ENCODE measurements around the gene GALNT12. TPM values are rescaled to one million over a fixed set of nuclear protein-coding genes. Genes with fewer than 3 reads are reported as not detected.

The GALNT12 gene
- total RNA-seq, 2 donors from 2014 or later = 8.1 to 12.0 TPM

DNA sequence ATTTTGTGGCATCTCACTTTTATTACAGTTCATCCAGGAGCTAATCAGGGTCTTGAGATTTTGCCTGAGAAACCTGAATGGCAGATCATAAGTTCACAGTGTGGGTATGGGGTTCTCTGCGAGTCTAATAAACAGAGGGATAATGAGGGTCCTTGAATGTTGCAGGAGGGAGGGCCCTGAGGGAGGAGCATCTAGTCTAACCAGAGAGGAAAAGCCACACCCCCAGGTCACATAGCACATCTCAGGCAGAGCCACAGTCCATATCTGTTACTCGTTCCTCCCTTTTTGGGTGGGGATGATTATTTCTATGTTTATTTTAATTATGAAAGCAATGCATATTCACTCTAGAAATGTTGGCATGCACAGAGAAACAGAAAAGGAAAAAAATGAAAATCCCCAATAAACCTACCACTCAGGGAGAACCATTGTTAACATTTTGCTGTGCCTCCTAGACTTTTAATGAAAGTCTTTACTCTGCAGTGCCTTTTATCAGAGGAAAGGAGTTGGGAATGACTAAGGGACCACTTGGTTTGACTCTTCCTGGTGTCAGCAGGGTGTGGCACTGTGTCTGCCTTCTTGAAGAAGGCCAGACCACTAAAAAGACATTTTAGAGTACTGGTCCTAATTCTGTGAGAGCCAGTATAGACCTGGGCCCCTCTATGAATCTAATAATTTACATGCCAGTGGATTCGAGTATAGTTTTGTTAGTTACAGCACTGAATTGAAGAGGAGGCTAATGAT lies 2.8 kb downstream of the GALNT12 start:
- H3K36me3 Mint-ChIP-seq = peaks cover 5 to 9% of the 10 kb centered on the region in 2 donors
- H3K9me3 Mint-ChIP-seq = peaks cover 0 to 8% of the 10 kb centered on the region in 2 donors
- H3K27ac Mint-ChIP-seq = no peak overlapping the region
- DNase-seq (ENCODE audit: low spot score in 2 of 2) (no peak), ATAC-seq (no peak)

DNA sequence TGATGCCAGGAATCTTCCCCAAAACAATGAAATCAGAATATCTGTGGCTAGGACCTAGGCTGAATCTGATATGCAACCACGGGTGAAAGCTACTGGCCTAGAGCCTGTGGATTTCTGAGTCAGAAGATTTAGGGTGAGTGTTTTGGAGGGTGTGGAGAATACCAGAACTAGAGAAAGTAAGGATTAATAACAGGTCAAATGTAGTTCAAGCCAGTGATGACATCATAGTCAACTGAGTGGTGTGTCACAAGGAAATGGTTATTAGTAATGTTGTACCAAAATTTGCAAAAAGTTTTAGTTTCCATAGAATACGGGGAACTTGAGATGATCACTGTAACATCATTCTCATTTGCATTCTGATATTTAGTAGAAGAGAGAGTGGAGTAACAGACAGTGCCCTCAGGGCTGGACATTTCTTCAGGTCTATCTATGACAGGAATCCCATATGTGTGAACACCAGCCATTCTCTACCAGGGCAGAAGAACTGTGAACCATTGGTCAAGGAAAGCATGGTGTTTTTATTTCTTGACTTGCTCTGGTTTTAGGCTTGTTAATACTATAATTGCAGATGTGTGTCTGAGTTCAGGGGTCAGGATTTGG lies 3.7 kb downstream of the GALNT12 start:
- Mint-ChIP-seq H3K9me3 (peaks cover 0 to 8% of the 10 kb centered on the region in 2 donors), H3K36me3 (peaks cover 5 to 9% of the 10 kb centered on the region in 2 donors), H3K27ac (no peak overlapping the region)
- DNase-seq (ENCODE audit: low spot score in 2 of 2) (no peak), ATAC-seq (peak; percentile 61 to 67)

GRCh38 chr9:98815391-98815951 lies 8.0 kb downstream of the GALNT12 start:
- H3K27ac Mint-ChIP-seq = no peak overlapping the region
- peaks cover 9 to 11% of the 10 kb centered on the region in 2 donors for H3K36me3 Mint-ChIP-seq
- no peak for DNase-seq (ENCODE audit: low spot score in 2 of 2)
- no peak for ATAC-seq
- H3K9me3 Mint-ChIP-seq = peaks cover 0 to 8% of the 10 kb centered on the region in 2 donors

GRCh38 chr9:98818764-98819163 lies 11.3 kb downstream of the GALNT12 start:
- Mint-ChIP-seq H3K36me3 (peaks cover 0 to 6% of the 10 kb centered on the region in 2 donors), H3K27ac (no peak overlapping the region), H3K9me3 (no peaks in the 10 kb centered on the region)
- DNase-seq (ENCODE audit: low spot score in 2 of 2) (no peak), ATAC-seq (no peak)

GRCh38 chr9:98819231-98819630 lies 11.8 kb downstream of the GALNT12 start:
- Mint-ChIP-seq H3K27ac (no peak overlapping the region), H3K9me3 (no peaks in the 10 kb centered on the region), H3K36me3 (peaks cover 0 to 6% of the 10 kb centered on the region in 2 donors)
- DNase-seq (ENCODE audit: low spot score in 2 of 2) (no peak), ATAC-seq (no peak)

DNA sequence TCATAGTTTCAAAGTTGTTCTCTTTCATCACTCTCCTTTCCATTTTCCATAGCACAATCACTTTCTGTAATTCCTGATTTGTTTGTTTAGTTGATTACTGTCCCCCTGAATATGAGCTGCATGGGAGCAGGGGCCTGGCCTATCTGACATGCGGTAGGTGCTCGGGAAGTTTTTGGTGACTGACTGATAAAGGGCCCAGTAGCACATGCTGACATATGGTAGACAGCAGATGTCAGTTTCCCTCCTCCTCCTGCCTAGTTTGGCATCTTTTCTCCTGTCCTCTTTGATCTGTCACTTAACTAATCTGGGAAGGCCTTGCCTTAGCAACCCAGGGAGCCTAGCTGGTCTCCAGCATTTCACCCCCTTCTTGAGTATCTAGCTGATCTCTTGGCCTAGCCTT lies 14.4 kb downstream of the GALNT12 start:
- Mint-ChIP-seq H3K9me3 (no peaks in the 10 kb centered on the region), H3K27ac (no peak overlapping the region), H3K36me3 (peaks cover 0 to 6% of the 10 kb centered on the region in 2 donors)
- no peak for ATAC-seq
- no peak for DNase-seq (ENCODE audit: low spot score in 2 of 2)

DNA sequence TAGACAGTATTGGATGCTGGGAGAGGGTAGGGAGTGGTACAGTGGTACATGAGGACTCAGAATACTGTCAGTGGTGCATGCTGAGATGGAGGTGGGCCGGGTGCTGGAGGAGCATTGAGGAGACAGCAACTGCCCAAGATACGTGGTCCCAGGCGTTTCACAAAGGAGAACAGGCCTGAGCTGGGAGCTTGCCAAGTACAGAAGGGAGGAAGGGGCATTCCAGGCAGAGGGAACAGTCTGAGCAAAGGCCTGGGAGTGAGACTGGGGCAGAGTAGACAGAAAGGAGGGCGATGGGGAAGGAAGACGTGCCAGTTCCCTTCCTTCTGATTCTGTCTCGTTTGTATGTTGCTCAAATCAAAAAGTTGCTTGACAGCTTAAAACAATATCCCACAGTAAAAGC lies 15.2 kb downstream of the GALNT12 start:
- DNase-seq (ENCODE audit: low spot score in 2 of 2) (no peak), ATAC-seq (no peak)
- H3K9me3 Mint-ChIP-seq = no peaks in the 10 kb centered on the region
- peak overlapping the region in 1 of 2 donors; percentile 48 for H3K27ac Mint-ChIP-seq
- peaks cover 0 to 6% of the 10 kb centered on the region in 2 donors for H3K36me3 Mint-ChIP-seq

DNA sequence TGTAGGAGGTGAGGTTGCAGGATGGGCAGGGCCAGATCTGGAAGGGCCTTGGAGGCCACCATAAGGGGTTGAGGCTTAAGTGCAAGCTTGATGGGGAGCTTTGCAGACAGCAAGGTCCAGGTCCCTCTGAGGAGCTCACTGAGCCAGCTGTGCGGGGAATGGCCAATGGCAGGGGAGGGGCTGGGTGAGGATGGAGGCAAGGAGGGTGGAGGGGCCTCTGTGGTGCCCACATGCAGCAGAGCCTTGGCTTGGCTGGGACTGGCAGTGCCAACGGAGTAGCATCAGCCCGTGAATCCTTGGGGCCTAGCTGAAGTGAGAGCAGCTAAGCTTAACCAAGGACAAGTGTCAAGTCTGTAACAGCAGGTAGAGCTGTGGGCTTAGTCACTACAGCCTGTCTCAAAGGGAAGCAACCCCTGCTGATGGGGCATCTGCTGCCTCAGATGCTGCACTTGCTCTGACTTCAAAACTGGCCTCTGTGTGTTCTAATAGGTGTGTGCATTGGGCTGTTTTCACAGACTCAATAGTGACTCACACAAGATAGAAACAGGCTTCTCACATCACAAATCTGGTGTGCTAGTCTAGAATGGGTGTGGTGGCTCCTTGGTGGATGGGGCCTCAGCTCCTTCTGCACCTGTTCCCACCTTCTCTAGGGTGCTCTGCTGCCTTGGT lies 16.3 kb downstream of the GALNT12 start:
- H3K36me3 Mint-ChIP-seq = peaks cover 0 to under 1% of the 10 kb centered on the region in 2 donors
- no peaks in the 10 kb centered on the region for H3K9me3 Mint-ChIP-seq
- no peak overlapping the region for H3K27ac Mint-ChIP-seq
- ATAC-seq = peak in 1 of 2 donors; percentile 57
- DNase-seq (ENCODE audit: low spot score in 2 of 2) = no peak

GRCh38 chr9:98825414-98825813 lies 17.9 kb downstream of the GALNT12 start:
- Mint-ChIP-seq H3K36me3 (no peaks in the 10 kb centered on the region), H3K9me3 (no peaks in the 10 kb centered on the region), H3K27ac (no peak overlapping the region)
- no peak for ATAC-seq
- DNase-seq (ENCODE audit: low spot score in 2 of 2) = no peak

GRCh38 chr9:98826716-98827115 lies 19.2 kb downstream of the GALNT12 start:
- no peak overlapping the region for H3K27ac Mint-ChIP-seq
- H3K36me3 Mint-ChIP-seq = no peaks in the 10 kb centered on the region
- no peaks in the 10 kb centered on the region for H3K9me3 Mint-ChIP-seq
- no peak for ATAC-seq
- no peak for DNase-seq (ENCODE audit: low spot score in 2 of 2)

DNA sequence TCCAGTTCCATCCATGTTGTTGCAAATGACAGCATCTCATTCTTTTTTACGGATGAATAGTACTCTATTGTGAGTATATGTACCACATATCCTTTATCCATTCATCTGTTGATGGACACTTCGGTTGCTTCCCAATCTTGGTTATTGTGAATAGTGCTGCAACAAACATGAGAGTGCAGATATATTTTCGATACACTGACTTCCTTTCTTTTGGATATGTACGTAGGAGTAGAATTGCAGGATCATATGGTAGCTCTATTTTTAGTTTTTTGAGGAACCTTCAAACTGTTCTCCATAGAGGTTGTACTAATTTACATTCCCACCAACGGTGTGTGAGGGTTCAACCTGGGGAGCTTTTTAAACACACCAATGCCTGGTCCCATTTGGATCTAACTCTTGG lies 22.3 kb downstream of the GALNT12 start:
- ATAC-seq (no peak), DNase-seq (ENCODE audit: low spot score in 2 of 2) (no peak)
- Mint-ChIP-seq H3K36me3 (no peaks in the 10 kb centered on the region), H3K9me3 (no peaks in the 10 kb centered on the region), H3K27ac (no peak overlapping the region)

DNA sequence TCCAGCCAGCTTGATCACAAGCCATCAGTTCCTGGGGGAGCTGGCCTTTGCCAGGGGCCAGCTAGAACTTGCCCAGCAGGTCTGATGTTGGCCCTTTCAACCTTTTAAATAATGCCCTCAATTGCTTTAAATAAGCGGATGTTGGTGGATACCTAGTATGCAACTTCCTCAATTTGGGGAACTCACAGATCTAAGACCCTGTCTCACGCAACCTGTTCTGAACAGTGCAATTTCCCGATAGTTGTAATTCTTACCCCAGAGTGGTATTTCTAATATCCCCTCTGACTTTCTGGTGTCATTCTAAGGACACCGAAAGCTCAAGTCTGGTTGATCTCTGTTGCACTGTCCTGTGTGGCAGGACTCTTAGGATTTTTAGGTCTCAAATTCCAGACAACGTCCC lies 23.1 kb downstream of the GALNT12 start:
- Mint-ChIP-seq H3K36me3 (no peaks in the 10 kb centered on the region), H3K9me3 (no peaks in the 10 kb centered on the region), H3K27ac (no peak overlapping the region)
- no peak for ATAC-seq
- no peak for DNase-seq (ENCODE audit: low spot score in 2 of 2)

DNA sequence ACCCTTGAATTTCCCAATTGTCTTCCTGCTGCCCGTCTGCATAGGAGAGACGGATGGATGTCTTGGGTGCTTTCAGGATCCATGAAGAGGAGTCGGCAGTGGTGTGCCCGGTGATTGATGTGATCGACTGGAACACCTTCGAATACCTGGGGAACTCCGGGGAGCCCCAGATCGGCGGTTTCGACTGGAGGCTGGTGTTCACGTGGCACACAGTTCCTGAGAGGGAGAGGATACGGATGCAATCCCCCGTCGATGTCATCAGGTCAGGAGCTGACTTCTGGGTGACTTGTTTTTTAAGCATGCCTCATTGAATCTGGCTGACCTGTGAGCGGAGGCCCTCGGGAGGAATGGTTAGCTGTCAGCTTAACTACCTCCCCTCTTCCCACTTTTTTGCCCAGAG lies 24.2 kb downstream of the GALNT12 start:
- DNase-seq (ENCODE audit: low spot score in 2 of 2) = no peak
- Mint-ChIP-seq H3K27ac (no peak overlapping the region), H3K36me3 (no peaks in the 10 kb centered on the region), H3K9me3 (no peaks in the 10 kb centered on the region)
- ATAC-seq = no peak

GRCh38 chr9:98832768-98833089 lies 25.3 kb downstream of the GALNT12 start:
- Mint-ChIP-seq H3K9me3 (no peaks in the 10 kb centered on the region), H3K36me3 (no peaks in the 10 kb centered on the region), H3K27ac (peak overlapping the region in 1 of 2 donors; percentile 53)
- ATAC-seq (no peak), DNase-seq (ENCODE audit: low spot score in 2 of 2) (no peak)

DNA sequence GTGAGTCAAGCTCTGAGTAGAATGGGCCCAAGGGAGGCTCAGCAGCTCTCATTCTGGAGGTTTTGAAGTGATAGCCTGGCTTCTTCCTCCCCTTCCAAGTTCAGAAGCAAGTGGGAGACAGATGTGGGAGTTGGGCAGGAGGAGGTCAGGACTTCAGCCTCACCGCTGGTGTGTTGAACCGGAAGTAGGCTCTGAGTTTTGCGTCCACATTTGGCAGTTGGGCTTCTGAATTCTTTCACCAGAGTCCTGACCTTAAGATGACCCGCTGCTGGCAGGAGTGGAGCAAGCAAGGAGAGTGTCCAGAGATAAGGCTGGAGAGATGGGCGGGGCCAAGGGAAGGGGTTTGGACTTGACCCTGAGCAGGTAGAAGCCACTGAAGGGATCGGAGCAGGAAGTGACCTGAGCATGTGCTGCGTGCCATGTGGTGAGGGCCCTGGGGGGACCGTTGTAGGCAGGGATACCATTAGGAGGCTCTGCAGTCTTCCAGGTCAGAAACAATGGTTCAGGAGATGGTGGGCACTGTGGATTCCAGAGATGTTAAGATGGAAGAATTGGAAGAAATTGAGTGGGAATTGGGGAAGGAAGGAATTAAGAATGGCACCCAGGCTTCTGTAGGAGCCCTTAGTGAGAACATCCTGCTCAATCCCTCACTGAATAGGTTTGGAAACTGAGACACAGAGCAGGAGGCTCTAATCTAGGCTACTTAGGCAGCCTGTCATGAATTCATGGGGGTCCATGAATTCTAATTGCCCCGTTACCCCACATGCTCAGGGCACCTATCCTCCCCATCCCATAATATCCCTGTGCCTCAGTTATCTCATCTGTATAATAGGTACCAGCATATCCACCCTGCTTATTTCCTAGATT lies 25.9 kb downstream of the GALNT12 start:
- no peaks in the 10 kb centered on the region for H3K36me3 Mint-ChIP-seq
- no peak for ATAC-seq
- H3K9me3 Mint-ChIP-seq = no peaks in the 10 kb centered on the region
- no peak for DNase-seq (ENCODE audit: low spot score in 2 of 2)
- H3K27ac Mint-ChIP-seq = peak overlapping the region in 1 of 2 donors; percentile 53

GRCh38 chr9:98834386-98834785 lies 26.9 kb downstream of the GALNT12 start:
- DNase-seq (ENCODE audit: low spot score in 2 of 2) = no peak
- Mint-ChIP-seq H3K27ac (no peak overlapping the region), H3K36me3 (no peaks in the 10 kb centered on the region), H3K9me3 (no peaks in the 10 kb centered on the region)
- ATAC-seq = no peak

- H3K36me3 Mint-ChIP-seq = no peaks in the 10 kb centered on the region
- ATAC-seq = no peak
- no peak overlapping the region for H3K27ac Mint-ChIP-seq
- DNase-seq (ENCODE audit: low spot score in 2 of 2) = no peak
- no peaks in the 10 kb centered on the region for H3K9me3 Mint-ChIP-seq
Measured at GRCh38 chr9:98836206-98836605, 28.7 kb downstream of the GALNT12 start.

All from activated naive CD4-positive, alpha-beta T cell treated with anti-CD3 and anti-CD28 coated beads, Interleukin-2, amount 50 U/mL, for 72 hours (primary cell).